GM12891 (cell line): ENCODE data around the gene PCDH7.

Experiments used
- DNase-seq: peaks from one replicate; pipeline ENCODE4 v3.0.0; 2011; ENCODE audit warnings: low spot score; ENCODE audit not compliant: insufficient read length
- FAIRE-seq: peaks from 2 replicates; lab custom pipeline; 2011; peaks lifted over from hg19 to GRCh38; lab: Jason Lieb, UNC
- PAX5 ChIP-seq: IDR thresholded peaks from 2 replicates; pipeline ENCODE4 v1.6.1; 2011; ENCODE audit warnings: low read length, moderate library complexity, mild to moderate bottlenecking; ENCODE audit not compliant: insufficient read depth, severe bottlenecking
- POLR2A ChIP-seq: IDR thresholded peaks from 2 replicates; pipeline ENCODE4 v1.6.1; 2011; ENCODE audit warnings: low read depth, low read length, control low read depth
- POLR2AphosphoS5 ChIP-seq: IDR thresholded peaks from 2 replicates; pipeline ENCODE4 v1.6.1; 2011; ENCODE audit warnings: low read depth, low read length, control low read depth
- POU2F2 ChIP-seq: IDR thresholded peaks from 2 replicates; pipeline ENCODE4 v1.6.1; 2011; ENCODE audit warnings: low read depth, mild to moderate bottlenecking, control low read depth, low read length, moderate library complexity
- SPI1 ChIP-seq: IDR thresholded peaks from 2 replicates; pipeline ENCODE4 v1.6.1; 2011; ENCODE audit warnings: low read depth, low read length, control low read depth
- TAF1 ChIP-seq: IDR thresholded peaks from 2 replicates; pipeline ENCODE4 v1.6.1; 2011; ENCODE audit warnings: low read depth, low read length, control low read depth

Gene PCDH7

DNA sequence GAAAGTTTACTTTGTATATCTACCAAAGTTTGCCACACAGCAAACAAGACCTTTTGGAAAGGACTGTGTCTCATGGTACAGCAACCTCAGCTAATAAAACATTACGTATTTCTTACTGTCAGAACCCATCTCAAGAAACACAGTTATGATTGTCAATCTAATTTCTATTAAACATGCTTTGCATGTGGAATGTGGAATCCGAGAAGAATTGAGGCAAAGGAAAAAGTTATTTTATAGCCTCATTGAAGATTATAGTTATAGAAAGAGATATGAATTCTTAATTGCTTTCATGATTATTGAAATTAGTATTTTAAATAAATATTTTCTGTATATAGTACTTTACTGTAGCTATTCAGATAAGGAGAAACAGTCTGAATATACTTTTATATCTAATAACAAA lies 5.4 kb downstream of the PCDH7 start:
- TF ChIP-seq PAX5 (no peak), SPI1 (no peak), TAF1 (no peak)
- no peak for FAIRE-seq
- no peak for DNase-seq

DNA sequence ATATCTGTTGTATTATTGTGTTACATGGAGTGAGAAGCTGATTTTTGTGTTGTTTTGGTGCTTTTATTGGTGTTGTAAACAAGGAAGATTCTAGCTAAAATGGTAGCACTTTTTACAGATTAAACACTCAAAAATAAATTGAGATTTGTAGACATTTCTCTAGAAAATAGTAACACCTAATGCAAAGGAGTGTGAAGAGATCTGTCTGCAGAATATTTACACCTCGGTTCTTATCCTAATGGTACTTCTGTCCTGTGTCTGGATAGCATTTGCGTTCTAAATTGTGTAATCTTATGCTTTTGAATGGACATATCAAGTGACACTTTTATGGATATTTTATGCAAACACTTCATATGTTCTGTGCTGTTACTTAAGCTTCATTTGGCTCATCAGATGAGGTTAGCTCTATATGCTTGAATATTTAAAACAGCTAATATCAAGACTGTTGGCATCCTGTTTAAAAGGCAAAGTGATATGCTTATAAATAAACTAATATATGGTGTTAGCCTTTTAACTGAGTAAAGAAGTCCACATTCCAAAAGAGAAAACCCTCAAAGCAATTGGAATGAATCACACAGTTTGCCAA lies 6.0 kb downstream of the PCDH7 start:
- no peak for DNase-seq
- TF ChIP-seq POLR2AphosphoS5 (no peak), POU2F2 (no peak), SPI1 (no peak), POLR2A (no peak), TAF1 (no peak), PAX5 (no peak)
- no peak for FAIRE-seq

DNA sequence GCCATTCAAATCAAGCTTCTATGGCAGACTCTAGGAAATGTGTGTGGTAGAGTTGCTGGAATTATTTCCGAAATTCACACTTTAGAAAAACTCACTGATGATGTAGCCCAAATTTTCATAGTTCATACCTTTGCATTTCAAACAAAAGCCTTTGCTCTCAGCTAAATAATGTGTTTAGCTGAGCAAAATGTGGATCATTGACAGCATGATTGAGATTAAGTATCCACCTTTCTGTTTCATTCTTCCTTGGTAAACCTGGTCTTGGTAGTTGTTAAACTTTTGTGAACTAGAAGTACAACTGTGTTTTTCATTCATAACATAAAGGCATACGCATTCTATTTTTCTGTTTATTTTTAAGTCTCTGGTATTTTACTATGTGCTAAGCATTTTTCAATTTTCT lies 7.2 kb downstream of the PCDH7 start:
- no peak for TF ChIP-seq SPI1
- TF ChIP-seq PAX5, result no peak
- no peak for TF ChIP-seq POU2F2
- TF ChIP-seq POLR2A, result no peak
- TF ChIP-seq POLR2AphosphoS5, result no peak
- TF ChIP-seq TAF1, result no peak
- FAIRE-seq, result no peak
- DNase-seq, result no peak

DNA sequence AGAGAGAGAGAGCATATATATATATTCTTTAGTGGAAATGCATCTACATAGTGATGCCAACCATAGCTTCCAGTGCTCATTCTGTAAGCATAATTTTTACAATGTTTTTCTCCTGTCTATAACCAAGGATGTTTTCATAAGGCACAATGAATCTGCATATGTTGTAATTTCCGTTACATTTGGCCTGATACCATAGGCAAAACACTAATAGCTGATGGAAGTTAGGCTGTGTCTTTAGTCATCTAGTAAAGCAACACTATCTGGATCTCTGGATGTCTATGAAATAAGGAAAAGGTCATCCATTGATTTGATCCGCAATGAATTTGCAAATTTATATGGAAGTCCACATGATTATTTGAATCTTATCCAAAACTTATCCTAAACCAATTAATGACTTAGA lies 8.1 kb downstream of the PCDH7 start:
- DNase-seq (no peak), FAIRE-seq (no peak)
- TF ChIP-seq PAX5 (no peak), POU2F2 (no peak), POLR2A (no peak), TAF1 (no peak), POLR2AphosphoS5 (no peak), SPI1 (no peak)

DNA sequence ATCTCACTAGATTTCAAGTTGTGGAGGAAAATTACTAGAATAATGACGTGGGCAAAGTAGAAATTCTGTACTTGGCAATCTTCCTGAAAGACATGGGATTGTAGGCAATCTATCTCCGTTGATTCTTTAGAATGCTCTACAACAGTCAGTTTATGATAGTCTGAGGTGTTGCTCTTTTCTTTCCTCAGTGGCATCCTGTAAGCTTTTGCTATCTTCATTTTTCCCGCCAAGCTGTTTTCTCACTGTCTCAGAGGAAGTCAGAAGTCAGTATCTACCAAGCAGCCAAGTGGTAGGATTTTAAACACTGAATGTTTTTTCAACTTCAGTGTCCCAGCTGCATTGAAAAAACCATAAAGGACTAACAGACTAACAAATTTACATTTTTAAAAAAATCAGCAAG lies 23.7 kb downstream of the PCDH7 start:
- FAIRE-seq (no peak), DNase-seq (no peak)

DNA sequence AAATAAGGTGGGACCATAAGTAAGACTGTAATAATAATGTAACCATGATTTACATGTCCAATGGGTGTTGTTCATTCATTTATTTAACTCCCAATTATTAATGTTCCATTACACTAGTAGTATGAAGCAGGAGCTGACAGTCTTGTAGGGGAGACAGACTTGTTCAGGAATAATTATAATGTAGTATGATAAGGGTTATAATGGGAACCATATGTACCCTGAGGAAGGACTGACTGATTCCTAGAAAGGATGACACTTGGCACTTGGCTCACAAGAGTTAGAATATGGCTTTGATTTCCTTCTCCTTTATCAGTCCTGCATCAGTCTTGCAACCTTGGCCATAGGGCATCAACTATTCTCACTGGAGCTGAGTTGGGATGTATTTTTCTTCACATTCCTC lies 24.2 kb downstream of the PCDH7 start:
- no peak for TF ChIP-seq POU2F2
- no peak for TF ChIP-seq SPI1
- no peak for TF ChIP-seq POLR2AphosphoS5
- TF ChIP-seq TAF1, result no peak
- TF ChIP-seq POLR2A, result no peak
- no peak for TF ChIP-seq PAX5
- no peak for FAIRE-seq

More for the DNA sequence above, 23.7 kb downstream of the PCDH7 start:
- TF ChIP-seq SPI1 (no peak), TAF1 (no peak), POU2F2 (no peak), POLR2AphosphoS5 (no peak), POLR2A (no peak), PAX5 (no peak)

DNA sequence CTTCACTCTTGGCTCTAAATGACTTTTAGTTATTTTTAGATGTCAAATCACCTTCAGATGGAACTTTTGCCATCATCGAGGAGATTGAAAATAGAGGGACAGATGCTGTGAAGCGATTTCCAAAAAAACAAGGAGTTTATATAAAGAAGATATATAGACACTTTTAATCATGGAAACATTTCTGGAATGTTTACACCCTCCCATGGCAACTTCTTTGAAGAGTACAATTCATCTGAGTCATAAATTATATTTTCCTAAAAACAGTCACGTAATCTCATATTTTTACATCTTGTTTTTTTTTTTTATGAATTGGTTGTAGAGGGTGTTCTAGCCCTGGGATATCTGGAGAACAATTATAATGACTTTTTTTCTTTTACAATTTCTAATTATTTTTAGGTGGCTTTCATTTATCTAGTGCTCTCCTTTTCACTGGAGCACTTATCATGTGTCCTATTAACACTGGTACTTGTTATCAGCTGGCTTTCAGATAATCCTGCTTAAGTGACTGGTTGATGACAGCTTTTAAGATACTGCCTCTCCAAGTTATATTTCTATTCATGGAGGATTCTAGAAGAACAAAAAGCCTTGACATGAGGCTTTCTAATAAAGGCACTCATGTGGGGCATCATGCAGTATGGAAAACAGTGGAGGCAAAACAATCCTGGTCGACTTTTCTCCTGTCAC lies 24.9 kb downstream of the PCDH7 start:
- no peak for TF ChIP-seq PAX5
- no peak for TF ChIP-seq POLR2AphosphoS5
- TF ChIP-seq POU2F2, result no peak
- DNase-seq, result no peak

More for the DNA sequence above, 24.2 kb downstream of the PCDH7 start:
- DNase-seq, result no peak

DNA sequence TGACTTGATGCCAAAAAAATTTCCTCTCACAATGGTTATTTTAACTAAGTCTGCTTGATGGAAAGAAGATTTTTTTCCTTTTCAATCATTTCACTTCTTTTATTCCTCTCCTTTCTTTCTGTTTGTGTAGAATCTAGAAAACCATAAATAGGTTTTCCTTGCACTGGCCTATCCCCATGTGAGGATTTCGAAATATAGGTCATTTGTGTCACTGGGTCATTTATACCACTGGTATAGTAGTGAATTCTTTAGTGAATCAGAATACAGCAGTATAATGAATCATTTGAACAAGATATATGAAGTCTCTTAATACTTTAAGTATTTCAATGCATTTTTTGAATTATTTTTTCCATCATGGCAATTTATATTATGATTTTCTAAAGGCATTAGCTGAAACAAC lies 26.6 kb downstream of the PCDH7 start:
- no peak for FAIRE-seq
- no peak for DNase-seq
- no peak for TF ChIP-seq POLR2A
- TF ChIP-seq SPI1, result no peak
- TF ChIP-seq POLR2AphosphoS5, result no peak
- no peak for TF ChIP-seq TAF1
- TF ChIP-seq PAX5, result no peak
- no peak for TF ChIP-seq POU2F2

More for the DNA sequence above, 24.9 kb downstream of the PCDH7 start:
- FAIRE-seq, result no peak

DNA sequence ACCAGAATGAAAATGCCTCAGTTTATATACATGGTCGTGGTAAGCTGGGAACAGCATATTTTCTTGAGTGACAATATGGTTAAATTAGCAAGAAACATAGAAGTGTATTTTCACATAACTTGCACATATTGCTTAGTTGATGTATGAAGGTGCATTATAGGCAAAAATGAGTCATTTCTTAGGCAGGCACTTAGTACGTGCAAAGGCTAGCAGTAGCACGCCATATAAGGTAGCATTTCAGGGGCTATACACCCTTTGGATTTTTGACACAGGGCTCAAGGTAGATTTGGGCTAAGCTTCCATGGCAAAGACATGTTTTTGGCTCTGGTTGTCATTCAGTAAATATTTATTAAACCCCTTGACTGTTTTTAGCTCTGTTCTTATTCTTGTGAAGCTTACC lies 33.1 kb downstream of the PCDH7 start:
- no peak for TF ChIP-seq TAF1
- no peak for TF ChIP-seq SPI1
- no peak for TF ChIP-seq POU2F2
- TF ChIP-seq POLR2A, result no peak
- TF ChIP-seq POLR2AphosphoS5, result no peak
- no peak for TF ChIP-seq PAX5

DNA sequence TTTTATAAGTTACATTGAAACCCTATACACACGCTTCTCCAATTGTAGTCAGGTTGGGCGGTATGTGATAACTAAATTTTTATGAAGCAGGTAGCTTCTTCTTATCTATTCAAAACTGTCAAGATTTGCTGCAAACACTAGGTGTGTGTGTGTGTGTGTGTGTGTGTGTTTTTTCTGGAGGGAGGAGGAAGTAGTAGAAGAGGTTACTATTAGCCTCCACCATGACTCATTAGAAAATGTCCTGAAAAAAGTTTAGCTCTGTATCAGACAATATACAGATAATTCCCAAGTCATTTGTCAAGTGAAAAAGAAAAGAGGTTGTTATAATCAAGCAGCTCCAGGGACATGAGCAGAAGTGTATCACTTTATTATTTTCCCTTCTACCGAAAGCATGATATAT lies 33.9 kb downstream of the PCDH7 start:
- no peak for FAIRE-seq
- no peak for TF ChIP-seq POU2F2
- TF ChIP-seq POLR2AphosphoS5, result no peak
- no peak for TF ChIP-seq TAF1
- no peak for TF ChIP-seq PAX5
- no peak for TF ChIP-seq SPI1
- TF ChIP-seq POLR2A, result no peak
- no peak for DNase-seq

More for the DNA sequence above, 33.1 kb downstream of the PCDH7 start:
- FAIRE-seq (no peak), DNase-seq (no peak)

DNA sequence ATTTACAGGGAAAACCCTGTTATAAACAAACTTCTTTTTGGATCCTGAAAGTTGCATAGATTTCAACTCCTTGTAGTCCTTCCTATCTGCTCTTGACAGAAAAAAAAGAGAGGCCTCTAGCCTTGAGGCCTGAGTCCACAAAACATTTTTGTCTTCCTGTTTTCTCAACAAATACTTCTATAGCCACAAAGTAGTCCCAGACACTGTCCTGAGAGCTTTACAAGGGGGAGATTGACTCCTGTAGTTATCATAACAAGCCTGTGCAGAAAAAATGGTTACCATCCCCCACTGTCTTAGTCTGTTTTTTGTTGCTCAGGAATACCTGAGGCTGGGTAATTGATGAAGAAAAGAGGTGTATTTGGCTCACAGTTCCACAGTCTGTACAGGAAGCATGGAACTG lies 35.2 kb downstream of the PCDH7 start:
- FAIRE-seq, result no peak
- TF ChIP-seq POU2F2, result no peak
- TF ChIP-seq PAX5, result no peak
- no peak for TF ChIP-seq POLR2A
- no peak for TF ChIP-seq POLR2AphosphoS5
- TF ChIP-seq TAF1, result no peak
- no peak for TF ChIP-seq SPI1

DNA sequence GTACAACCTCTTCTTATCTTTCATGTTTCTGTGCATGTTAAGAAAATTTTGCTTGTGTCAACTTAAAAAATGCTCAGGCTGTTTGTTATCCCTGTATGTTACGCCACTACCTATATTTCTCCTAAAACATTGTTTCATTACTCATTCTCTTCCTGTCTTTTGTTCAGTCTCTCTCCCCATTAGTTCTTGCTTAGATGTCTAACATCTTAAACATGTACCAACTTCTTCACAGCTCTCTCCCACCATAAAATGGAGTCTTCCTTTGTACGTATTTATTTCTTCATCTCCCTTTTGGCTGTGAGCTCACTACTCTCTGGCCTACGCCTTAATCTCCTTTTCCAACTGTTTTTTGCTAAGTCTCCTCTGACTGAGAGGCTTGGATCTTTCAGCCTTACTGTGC lies 36.4 kb downstream of the PCDH7 start:
- no peak for DNase-seq
- no peak for TF ChIP-seq TAF1
- no peak for TF ChIP-seq PAX5
- no peak for TF ChIP-seq POLR2AphosphoS5
- TF ChIP-seq SPI1, result no peak
- no peak for TF ChIP-seq POLR2A
- no peak for TF ChIP-seq POU2F2
- FAIRE-seq, result no peak

More for the DNA sequence above, 35.2 kb downstream of the PCDH7 start:
- no peak for DNase-seq
